SK-N-MC (cell line): Measurements from ENCODE around the gene AUTS2.

ENCODE experiments used
- EZH2 ChIP-seq: fragments of 200-600 bp; sonication (generic); IDR thresholded peaks from one replicate; pipeline ENCODE4 v1.6.1; 2017; ENCODE audit warnings: antibody characterized with exemption
- FOXP2 ChIP-seq: optimal IDR thresholded peaks from 2 replicates; pipeline ENCODE3; 2011; ENCODE audit warnings: mild to moderate bottlenecking, moderate library complexity; ENCODE audit not compliant: insufficient read depth; ENCODE audit errors: extremely low read length, control extremely low read depth
- POLR2AphosphoS5 ChIP-seq: IDR thresholded peaks from 2 replicates; pipeline ENCODE4 v1.6.1; 2012; ENCODE audit warnings: mild to moderate bottlenecking, low read depth, low read length, borderline replicate concordance

DNA sequence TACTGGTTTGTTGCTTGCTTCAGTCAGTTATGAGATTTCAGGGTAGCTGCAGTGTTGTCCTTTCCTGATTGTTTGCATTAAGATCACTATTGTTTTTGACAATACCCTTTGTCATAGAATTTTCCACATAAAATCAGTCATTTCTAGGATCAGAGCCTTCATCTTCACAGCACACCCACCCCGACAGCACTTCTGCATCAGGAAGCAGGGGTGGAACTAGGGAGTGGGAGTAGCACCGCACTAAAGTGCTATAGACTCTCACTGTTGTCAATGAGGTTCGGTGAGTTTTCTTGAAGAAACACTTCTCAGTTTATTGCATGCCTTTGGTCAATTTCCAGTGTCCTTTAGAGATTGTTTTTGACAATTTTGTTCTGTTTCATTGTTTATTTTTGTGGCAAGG lies 632.5 kb downstream of the AUTS2 start:
- TF ChIP-seq POLR2AphosphoS5 (no peak), EZH2 (no peak), FOXP2 (no peak)
